Astrocyte (in vitro differentiated cells and primary cell): ENCODE results near the gene FA2H. TPM values are rescaled to one million over a fixed set of nuclear protein-coding genes. Genes with fewer than 3 reads are reported as not detected.

Experiments used
- DNase-seq: peaks from one replicate; pipeline ENCODE4 v3.0.0-alpha.2; 2010; ENCODE audit warnings: low read depth
- FAIRE-seq: peaks from 2 replicates; lab custom pipeline; 2011; peaks lifted over from hg19 to GRCh38; lab: Jason Lieb, UNC
- H2AFZ ChIP-seq: 2 replicates; pipeline ENCODE4 v1.6.0; 2012; ENCODE audit warnings: low read depth, low read length, inconsistent platforms
- H3K27ac ChIP-seq: 2 replicates; pipeline ENCODE4 v1.5.1; 2011; ENCODE audit warnings: low read depth, low read length, inconsistent platforms
- H3K27me3 ChIP-seq: 2 replicates; pipeline ENCODE4 v1.6.0; 2011; ENCODE audit warnings: low read length, inconsistent platforms; ENCODE audit not compliant: insufficient read depth
- H3K36me3 ChIP-seq: 2 replicates; pipeline ENCODE4 v1.5.1; 2011; ENCODE audit warnings: low read length, inconsistent platforms; ENCODE audit not compliant: insufficient read depth
- H3K4me1 ChIP-seq: 2 replicates; pipeline ENCODE4 v1.5.1; 2011; ENCODE audit warnings: low read length, inconsistent platforms; ENCODE audit not compliant: insufficient read depth
- H3K4me2 ChIP-seq: 2 replicates; pipeline ENCODE4 v1.6.0; 2012; ENCODE audit warnings: low read length, inconsistent platforms
- H3K4me3 ChIP-seq: 2 replicates; pipeline ENCODE4 v1.5.1; 2011; ENCODE audit warnings: low read depth, mild to moderate bottlenecking, low read length, inconsistent platforms; ENCODE audit not compliant: insufficient read depth
- H3K79me2 ChIP-seq: 2 replicates; pipeline ENCODE4 v1.6.0; 2012; ENCODE audit warnings: mild to moderate bottlenecking, low read length, inconsistent platforms; ENCODE audit not compliant: insufficient read depth
- H3K9ac ChIP-seq: 2 replicates; pipeline ENCODE4 v1.6.0; 2012; ENCODE audit warnings: mild to moderate bottlenecking, low read length, inconsistent platforms
- H3K9me3 ChIP-seq: 2 replicates; pipeline ENCODE4 v1.5.1; 2012; ENCODE audit warnings: low read depth, mild to moderate bottlenecking, low read length, inconsistent platforms; ENCODE audit not compliant: insufficient read depth
- H4K20me1 ChIP-seq: 2 replicates; pipeline ENCODE4 v1.6.0; 2012; ENCODE audit warnings: low read length, inconsistent platforms; ENCODE audit not compliant: insufficient read depth
- H3K27ac Mint-ChIP-seq: one replicate; pipeline ENCODE4 v1.8.0; 2021; ENCODE audit warnings: mild to moderate bottlenecking, mixed read lengths; ENCODE audit not compliant: unreplicated experiment
- H3K27me3 Mint-ChIP-seq: one replicate; pipeline ENCODE4 v1.8.0; 2021; ENCODE audit warnings: low read depth, mixed read lengths; ENCODE audit not compliant: unreplicated experiment
- H3K36me3 Mint-ChIP-seq: one replicate; pipeline ENCODE4 v1.8.0; 2021; ENCODE audit warnings: low read depth, mixed read lengths; ENCODE audit not compliant: unreplicated experiment
- H3K4me1 Mint-ChIP-seq: one replicate; pipeline ENCODE4 v1.8.0; 2021; ENCODE audit warnings: low read depth, mixed read lengths; ENCODE audit not compliant: unreplicated experiment
- H3K4me3 Mint-ChIP-seq: one replicate; pipeline ENCODE4 v1.8.0; 2021; ENCODE audit warnings: mild to moderate bottlenecking, moderate library complexity, mixed read lengths; ENCODE audit not compliant: unreplicated experiment
- H3K9me3 Mint-ChIP-seq: one replicate; pipeline ENCODE4 v1.8.0; 2021; ENCODE audit warnings: mild to moderate bottlenecking, mixed read lengths; ENCODE audit not compliant: unreplicated experiment
- EZH2 ChIP-seq: IDR thresholded peaks from 2 replicates; pipeline ENCODE4 v1.6.1; 2012; ENCODE audit warnings: mild to moderate bottlenecking, low read length, inconsistent platforms; ENCODE audit not compliant: insufficient read depth
- total RNA-seq: library from RNA; stranded (reverse); gene quantifications from 2 replicates; pipeline ENCODE4 v1.2.1, GENCODE V29; 2021
- TF ChIP-seq, protein P1 (sequence below): IDR thresholded peaks from 2 replicates; pipeline ENCODE4 v1.5.1; 2011; ENCODE audit warnings: low read depth, mild to moderate bottlenecking, inconsistent platforms, low read length, moderate library complexity; ENCODE audit not compliant: insufficient read depth

FA2H gene
- total RNA-seq, 1 donor from 2014 or later, result 0.14 TPM

DNA sequence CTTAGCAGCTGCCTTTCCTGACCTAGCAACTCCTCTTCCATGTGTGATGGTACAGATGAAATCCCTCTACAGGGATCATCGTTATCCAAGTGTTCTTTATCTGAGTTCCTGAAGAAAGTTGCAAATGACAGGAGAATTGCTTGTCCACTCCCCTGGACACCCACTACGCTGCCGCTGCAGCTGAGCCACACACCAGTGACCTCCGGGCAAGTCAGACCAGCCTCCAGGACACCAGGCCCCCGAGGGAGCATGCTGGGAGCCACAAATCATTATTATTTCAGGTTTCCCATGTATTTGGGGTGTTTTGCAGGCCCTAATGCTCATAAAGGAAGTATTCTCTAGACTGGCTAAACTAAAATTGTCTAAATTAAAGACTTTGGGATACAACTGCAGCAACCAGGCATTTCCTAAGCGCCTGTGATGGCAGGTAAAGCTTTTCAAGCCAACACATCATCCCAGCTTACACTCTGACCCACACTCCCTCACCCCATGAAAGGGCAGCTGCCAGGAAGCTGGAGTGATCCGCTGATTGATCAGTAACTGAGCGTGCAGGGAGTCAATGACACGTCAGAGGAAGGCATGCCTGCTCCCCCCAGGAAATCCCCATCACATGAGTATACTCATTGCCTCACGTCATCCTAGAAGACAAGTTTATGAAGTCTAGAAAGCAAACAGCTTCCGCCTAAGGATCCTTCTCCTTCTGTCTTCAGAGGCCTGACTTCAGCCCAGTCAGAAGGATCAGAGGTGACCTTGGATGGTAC, 14.4 kb downstream of the FA2H start:
- Mint-ChIP-seq H3K27me3 (peaks cover 6% of the 10 kb centered on the region), H3K4me3 (no peak overlapping the region), H3K9me3 (no peaks in the 10 kb centered on the region), H3K36me3 (no peaks in the 10 kb centered on the region), H3K4me1 (peaks cover 8% of the 10 kb centered on the region), H3K27ac (peak overlapping the region; percentile 86)
- H3K4me2 ChIP-seq, result peak overlapping the region; percentile 16
- DNase-seq (no peak), FAIRE-seq (no peak)
- no peak overlapping the region for H3K4me3 ChIP-seq
- TF ChIP-seq EZH2, result no peak
- TF ChIP-seq, protein P1, sequence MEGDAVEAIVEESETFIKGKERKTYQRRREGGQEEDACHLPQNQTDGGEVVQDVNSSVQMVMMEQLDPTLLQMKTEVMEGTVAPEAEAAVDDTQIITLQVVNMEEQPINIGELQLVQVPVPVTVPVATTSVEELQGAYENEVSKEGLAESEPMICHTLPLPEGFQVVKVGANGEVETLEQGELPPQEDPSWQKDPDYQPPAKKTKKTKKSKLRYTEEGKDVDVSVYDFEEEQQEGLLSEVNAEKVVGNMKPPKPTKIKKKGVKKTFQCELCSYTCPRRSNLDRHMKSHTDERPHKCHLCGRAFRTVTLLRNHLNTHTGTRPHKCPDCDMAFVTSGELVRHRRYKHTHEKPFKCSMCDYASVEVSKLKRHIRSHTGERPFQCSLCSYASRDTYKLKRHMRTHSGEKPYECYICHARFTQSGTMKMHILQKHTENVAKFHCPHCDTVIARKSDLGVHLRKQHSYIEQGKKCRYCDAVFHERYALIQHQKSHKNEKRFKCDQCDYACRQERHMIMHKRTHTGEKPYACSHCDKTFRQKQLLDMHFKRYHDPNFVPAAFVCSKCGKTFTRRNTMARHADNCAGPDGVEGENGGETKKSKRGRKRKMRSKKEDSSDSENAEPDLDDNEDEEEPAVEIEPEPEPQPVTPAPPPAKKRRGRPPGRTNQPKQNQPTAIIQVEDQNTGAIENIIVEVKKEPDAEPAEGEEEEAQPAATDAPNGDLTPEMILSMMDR, result no peak
- no peaks in the 10 kb centered on the region for H3K79me2 ChIP-seq
- no peaks in the 10 kb centered on the region for H3K36me3 ChIP-seq
- no peak overlapping the region for H3K27ac ChIP-seq
- H3K9ac ChIP-seq, result no peak overlapping the region
- peak overlapping the region; percentile 73 for H2AFZ ChIP-seq
- peaks cover 4% of the 10 kb centered on the region for H3K4me1 ChIP-seq
- H3K9me3 ChIP-seq, result no peaks in the 10 kb centered on the region
- no peaks in the 10 kb centered on the region for H4K20me1 ChIP-seq
- H3K27me3 ChIP-seq, result peaks cover 6% of the 10 kb centered on the region

DNA sequence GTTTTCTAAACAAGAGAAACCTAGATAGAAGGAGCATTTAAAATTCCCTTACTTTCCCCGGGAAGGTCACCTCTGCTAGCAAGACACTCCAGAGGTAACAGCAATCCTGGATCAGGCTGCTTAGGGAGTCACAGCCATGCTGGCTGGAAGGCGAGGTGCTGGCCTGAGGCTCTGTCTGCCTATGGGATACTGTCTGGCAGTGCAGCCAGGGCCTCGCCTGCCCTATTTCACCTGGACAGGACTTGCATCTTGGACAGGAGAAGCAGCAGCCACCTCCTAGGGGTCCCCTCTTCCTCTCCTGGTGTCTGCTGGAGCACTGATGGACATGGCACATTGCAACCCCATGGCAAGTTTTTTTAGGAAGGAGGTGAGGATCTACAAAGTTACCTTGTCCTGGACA, 15.1 kb downstream of the FA2H start:
- FAIRE-seq (no peak), DNase-seq (no peak)
- Mint-ChIP-seq H3K27ac (peak overlapping the region; percentile 36), H3K9me3 (no peaks in the 10 kb centered on the region), H3K36me3 (no peaks in the 10 kb centered on the region), H3K4me1 (peaks cover 8% of the 10 kb centered on the region), H3K4me3 (no peak overlapping the region), H3K27me3 (peaks cover 6% of the 10 kb centered on the region)
- Histone ChIP-seq H2AFZ (no peak overlapping the region), H3K27ac (no peak overlapping the region), H3K27me3 (peaks cover 6% of the 10 kb centered on the region), H4K20me1 (no peaks in the 10 kb centered on the region), H3K4me1 (peaks cover 4% of the 10 kb centered on the region), H3K9ac (no peak overlapping the region), H3K9me3 (no peaks in the 10 kb centered on the region), H3K4me2 (no peak overlapping the region), H3K36me3 (no peaks in the 10 kb centered on the region), H3K4me3 (no peak overlapping the region), H3K79me2 (no peaks in the 10 kb centered on the region)
- TF ChIP-seq, protein P1, result no peak
- TF ChIP-seq EZH2, result no peak

DNA sequence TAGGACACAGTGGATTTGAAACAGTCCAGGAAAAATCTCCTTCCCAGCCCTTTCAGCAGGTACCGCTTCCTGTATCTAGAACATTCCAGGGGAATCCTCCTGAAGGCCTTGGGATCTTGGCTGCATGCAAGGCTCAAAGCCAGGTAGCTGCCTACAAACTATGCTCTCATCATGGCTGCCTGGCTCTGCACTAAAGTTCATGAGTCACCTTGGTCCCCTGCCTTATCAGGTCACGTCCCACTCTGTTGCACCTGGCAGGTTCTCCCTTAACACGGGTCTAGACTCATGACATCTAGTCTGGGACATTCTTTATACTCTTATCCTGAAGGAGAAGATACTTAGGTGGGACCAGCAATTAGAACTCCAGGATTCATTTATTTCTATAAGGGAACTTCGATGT, 15.8 kb downstream of the FA2H start:
- no peak overlapping the region for H2AFZ ChIP-seq
- no peak overlapping the region for H3K4me2 ChIP-seq
- FAIRE-seq, result no peak
- H4K20me1 ChIP-seq, result no peaks in the 10 kb centered on the region
- H3K27me3 Mint-ChIP-seq, result peaks cover 6% of the 10 kb centered on the region
- peaks cover 6% of the 10 kb centered on the region for H3K27me3 ChIP-seq
- no peak overlapping the region for H3K4me3 Mint-ChIP-seq
- peaks cover 8% of the 10 kb centered on the region for H3K4me1 Mint-ChIP-seq
- no peak for TF ChIP-seq EZH2
- TF ChIP-seq, protein P1, result no peak
- H3K27ac ChIP-seq, result no peak overlapping the region
- H3K27ac Mint-ChIP-seq, result no peak overlapping the region
- no peaks in the 10 kb centered on the region for H3K9me3 ChIP-seq
- DNase-seq, result no peak
- no peaks in the 10 kb centered on the region for H3K79me2 ChIP-seq
- peaks cover 4% of the 10 kb centered on the region for H3K4me1 ChIP-seq
- H3K9me3 Mint-ChIP-seq, result no peaks in the 10 kb centered on the region
- H3K9ac ChIP-seq, result no peak overlapping the region
- H3K36me3 Mint-ChIP-seq, result no peaks in the 10 kb centered on the region
- H3K4me3 ChIP-seq, result no peak overlapping the region
- no peaks in the 10 kb centered on the region for H3K36me3 ChIP-seq
